Stimulated activated CD4-positive, alpha-beta T cell treated with anti-CD3 and anti-CD28 coated beads, TNF-alpha, amount 100 ng/mL, for 1 hour (primary cell): ENCODE data around the gene CNPY4.

Experiments used
- DNase-seq, 3 donors: peaks; one replicate each; pipeline ENCODE4 v3.0.0-alpha.2; 2020; ENCODE audit warnings: low read depth in 3 of 3, low spot score in 1 of 3

Gene CNPY4

GRCh38 chr7:100091411-100092181 is 27.8 kb upstream of the CNPY4 start:
- no peak for DNase-seq

GRCh38 chr7:100093054-100093453 is 26.4 kb upstream of the CNPY4 start:
- no peak for DNase-seq

GRCh38 chr7:100093498-100093897 is 25.9 kb upstream of the CNPY4 start:
- DNase-seq = no peak

- no peak for DNase-seq
Measured at GRCh38 chr7:100093925-100094486, 25.4 kb upstream of the CNPY4 start.

- DNase-seq = no peak
Measured at GRCh38 chr7:100095289-100095688, 24.1 kb upstream of the CNPY4 start.

GRCh38 chr7:100095704-100096103 is 23.7 kb upstream of the CNPY4 start:
- DNase-seq = no peak

- DNase-seq = no peak
Measured at GRCh38 chr7:100098913-100099312, 20.5 kb upstream of the CNPY4 start.

- no peak for DNase-seq
Measured at GRCh38 chr7:100099452-100099851, 20.0 kb upstream of the CNPY4 start.

- DNase-seq = peak; percentile 56 to 73 (median 69)
Measured at GRCh38 chr7:100100420-100101015, 18.9 kb upstream of the CNPY4 start.

GRCh38 chr7:100101016-100101862 is 18.2 kb upstream of the CNPY4 start, which contains the start of the genes AP4M1 and MCM7:
TSS of gene AP4M1 (plus strand) at chr7:100101643. CDS start at chr7:100101715, 72 bp downstream.
TSS of gene MCM7 (minus strand) at chr7:100101397. CDS start at chr7:100101294, 103 bp downstream.
- peak; percentile 84 to 87 (median 84) for DNase-seq

GRCh38 chr7:100102950-100103840 is 16.2 kb upstream of the CNPY4 start:
- no peak for DNase-seq

GRCh38 chr7:100105534-100105933 is 13.9 kb upstream of the CNPY4 start:
- DNase-seq = no peak

GRCh38 chr7:100106633-100107032 is 12.8 kb upstream of the CNPY4 start:
- DNase-seq = no peak

GRCh38 chr7:100107125-100107737 is 12.2 kb upstream of the CNPY4 start:
- DNase-seq = no peak

GRCh38 chr7:100107890-100108289 is 11.5 kb upstream of the CNPY4 start:
- DNase-seq = no peak

- DNase-seq = no peak
Measured at GRCh38 chr7:100109521-100110163, 9.8 kb upstream of the CNPY4 start.

GRCh38 chr7:100111156-100111555 is 8.3 kb upstream of the CNPY4 start:
- DNase-seq = no peak

- DNase-seq = no peak
Measured at GRCh38 chr7:100111914-100112313, 7.5 kb upstream of the CNPY4 start.

GRCh38 chr7:100115026-100115425 is 4.4 kb upstream of the CNPY4 start:
- DNase-seq = no peak
